ENCODE measurements around the gene SHB. TPM values are rescaled to one million over a fixed set of nuclear protein-coding genes. Genes with fewer than 3 reads are reported as not detected.

SHB gene
- total RNA-seq, 6 donors from 2014 or later = 29.3 to 51.2 (median 33.3) TPM

GRCh38 chr9:37947977-37948376, 121.0 kb downstream of the SHB start:
- TF ChIP-seq EP300 (IDR thresholded peaks at IDR 0.05) (peak in 1 of 4 donors; percentile 88), POLR2AphosphoS5 (IDR thresholded peaks at IDR 0.05) (peak in 1 of 2 donors; percentile 70), POLR2A (IDR thresholded peaks at IDR 0.05) (peak in 1 of 4 donors; percentile 12)
- TF ChIP-seq, protein P1, sequence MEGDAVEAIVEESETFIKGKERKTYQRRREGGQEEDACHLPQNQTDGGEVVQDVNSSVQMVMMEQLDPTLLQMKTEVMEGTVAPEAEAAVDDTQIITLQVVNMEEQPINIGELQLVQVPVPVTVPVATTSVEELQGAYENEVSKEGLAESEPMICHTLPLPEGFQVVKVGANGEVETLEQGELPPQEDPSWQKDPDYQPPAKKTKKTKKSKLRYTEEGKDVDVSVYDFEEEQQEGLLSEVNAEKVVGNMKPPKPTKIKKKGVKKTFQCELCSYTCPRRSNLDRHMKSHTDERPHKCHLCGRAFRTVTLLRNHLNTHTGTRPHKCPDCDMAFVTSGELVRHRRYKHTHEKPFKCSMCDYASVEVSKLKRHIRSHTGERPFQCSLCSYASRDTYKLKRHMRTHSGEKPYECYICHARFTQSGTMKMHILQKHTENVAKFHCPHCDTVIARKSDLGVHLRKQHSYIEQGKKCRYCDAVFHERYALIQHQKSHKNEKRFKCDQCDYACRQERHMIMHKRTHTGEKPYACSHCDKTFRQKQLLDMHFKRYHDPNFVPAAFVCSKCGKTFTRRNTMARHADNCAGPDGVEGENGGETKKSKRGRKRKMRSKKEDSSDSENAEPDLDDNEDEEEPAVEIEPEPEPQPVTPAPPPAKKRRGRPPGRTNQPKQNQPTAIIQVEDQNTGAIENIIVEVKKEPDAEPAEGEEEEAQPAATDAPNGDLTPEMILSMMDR (IDR thresholded peaks at IDR 0.05) = no peak
- H3K36me3 ChIP-seq = peaks cover 0 to 51% (median 12%) of the 10 kb centered on the region in 4 donors
- no peaks in the 10 kb centered on the region for H3K27me3 ChIP-seq
- no peak overlapping the region for H3K4me3 ChIP-seq
- peaks cover 13 to 55% (median 40%) of the 10 kb centered on the region in 4 donors for H3K4me1 ChIP-seq
- 65 to 76% methylated on average over 9 of the region's 9 CpGs for WGBS, 2 donors
- peak overlapping the region in 2 of 4 donors; percentile 68 for H3K27ac ChIP-seq
- H3K9me3 ChIP-seq = no peaks in the 10 kb centered on the region
- DNase-seq = peak in 1 of 2 donors; percentile 86
- ATAC-seq (ENCODE audit: low FRiP score in 2 of 2) = peak; percentile 41 to 72

DNA sequence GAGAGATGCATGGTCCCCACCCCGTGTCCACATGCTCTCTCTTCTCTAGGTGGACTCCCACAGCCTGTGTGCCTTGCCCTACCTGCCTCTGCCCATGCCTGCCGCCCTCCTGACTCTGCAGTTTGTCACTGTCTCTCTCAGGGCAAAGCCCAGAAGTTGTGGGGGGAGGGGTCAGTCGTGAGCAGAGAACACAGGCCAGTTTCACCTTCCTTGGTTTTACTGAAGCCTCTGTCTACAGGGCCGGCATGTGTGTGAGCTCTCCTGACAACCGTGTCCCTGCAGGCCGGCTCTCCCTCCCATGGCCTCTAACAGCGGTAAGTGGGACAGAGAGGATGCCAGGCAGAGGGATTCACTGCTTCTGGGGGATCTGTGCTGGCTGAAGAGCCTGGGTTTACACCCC, 121.6 kb downstream of the SHB start:
- peaks cover 0 to 50% (median 12%) of the 10 kb centered on the region in 4 donors for H3K36me3 ChIP-seq
- DNase-seq (no peak), ATAC-seq (ENCODE audit: low FRiP score in 2 of 2) (no peak)
- no peak for TF ChIP-seq POLR2A (IDR thresholded peaks at IDR 0.05)
- TF ChIP-seq, protein P1 (IDR thresholded peaks at IDR 0.05) = no peak
- TF ChIP-seq EP300 (IDR thresholded peaks at IDR 0.05) = no peak
- peak overlapping the region in 2 of 4 donors; percentile 68 for H3K27ac ChIP-seq
- H3K4me1 ChIP-seq = peaks cover 18 to 60% (median 44%) of the 10 kb centered on the region in 4 donors
- no peaks in the 10 kb centered on the region for H3K27me3 ChIP-seq
- H3K4me3 ChIP-seq = no peak overlapping the region
- WGBS, 2 donors = 76 to 84% methylated on average over 7 of the region's 7 CpGs
- H3K9me3 ChIP-seq = no peaks in the 10 kb centered on the region

GRCh38 chr9:37946971-37947370, 122.1 kb downstream of the SHB start:
- no peak for DNase-seq
- Histone ChIP-seq H3K27ac (peak overlapping the region in 2 of 4 donors; percentile 68), H3K36me3 (peaks cover 0 to 45% (median 12%) of the 10 kb centered on the region in 4 donors), H3K9me3 (no peaks in the 10 kb centered on the region), H3K4me1 (peaks cover 18 to 60% (median 46%) of the 10 kb centered on the region in 4 donors), H3K27me3 (no peaks in the 10 kb centered on the region), H3K4me3 (no peak overlapping the region)
- no peak for ATAC-seq (ENCODE audit: low FRiP score in 2 of 2)
- TF ChIP-seq POLR2AphosphoS5 (IDR thresholded peaks at IDR 0.05) = no peak
- TF ChIP-seq EP300 (IDR thresholded peaks at IDR 0.05) = no peak
- TF ChIP-seq POLR2A (IDR thresholded peaks at IDR 0.05) = no peak
- TF ChIP-seq, protein P1 (IDR thresholded peaks at IDR 0.05) = no peak
- 89 to 95% methylated on average over 7 of the region's 7 CpGs for WGBS, 2 donors

DNA sequence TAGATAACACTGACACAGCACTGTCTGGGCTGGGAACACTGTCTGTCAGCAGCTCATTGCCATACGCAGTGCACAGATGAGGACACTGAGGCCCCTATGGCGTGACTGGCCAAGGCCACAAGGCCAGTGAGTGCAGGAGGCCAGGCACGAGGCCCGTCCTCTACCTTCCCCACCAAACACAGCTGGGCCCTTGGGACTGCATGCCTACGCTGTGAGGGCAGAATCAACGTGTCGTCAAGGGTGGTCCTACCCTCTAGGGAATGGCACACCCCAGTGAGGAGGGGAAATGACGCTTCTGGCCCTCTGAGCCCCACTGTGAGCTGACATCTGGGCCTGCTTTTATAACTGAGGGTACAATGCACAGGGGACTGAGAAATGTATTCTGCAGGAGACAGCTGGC, 123.0 kb downstream of the SHB start:
- Histone ChIP-seq H3K4me3 (no peak overlapping the region), H3K27ac (peak overlapping the region in 3 of 4 donors; percentile 68 to 80 (median 78)), H3K27me3 (no peaks in the 10 kb centered on the region), H3K4me1 (peaks cover 18 to 60% (median 46%) of the 10 kb centered on the region in 4 donors), H3K9me3 (no peaks in the 10 kb centered on the region), H3K36me3 (peaks cover 0 to 44% (median 10%) of the 10 kb centered on the region in 4 donors)
- DNase-seq (no peak), ATAC-seq (ENCODE audit: low FRiP score in 2 of 2) (no peak)
- TF ChIP-seq, protein P1 (IDR thresholded peaks at IDR 0.05) = no peak
- no peak for TF ChIP-seq EP300 (IDR thresholded peaks at IDR 0.05)
- no peak for TF ChIP-seq POLR2A (IDR thresholded peaks at IDR 0.05)
- no peak for TF ChIP-seq POLR2AphosphoS5 (IDR thresholded peaks at IDR 0.05)
- WGBS, 2 donors = 93 to 100% methylated on average over 2 to 8 of the region's 8 CpGs
